A673 (cell line): ENCODE data around the gene ERGIC2. TPM values are rescaled to one million over a fixed set of nuclear protein-coding genes. Genes with fewer than 3 reads are reported as not detected.

Experiments
- BruUV-seq: library from RNA; stranded (reverse); fragments of 400-500 nt; replicated peaks from 2 replicates; lab custom pipeline; 2021; lab: Mats Ljungman, UMichigan
- CTCF ChIA-PET: fragments of 300-600 bp; sonication (Branson Sonifier 250); formaldehyde crosslinking; loops from one replicate; lab custom pipeline; 2022; ENCODE audit warnings: antibody characterized with exemption; lab: Charles Lee
- POLR2A ChIA-PET: fragments of 300-600 bp; sonication (Branson Sonifier 250); formaldehyde crosslinking; loops from one replicate; lab custom pipeline; 2022; ENCODE audit warnings: antibody characterized with exemption; ENCODE audit not compliant: low non-redundant PET; lab: Charles Lee
- DNase-seq: peaks from one replicate; pipeline ENCODE4 v3.0.0-alpha.2; 2015; ENCODE audit warnings: low spot score
- H3K27ac ChIP-seq: fragments of 200-600 bp; sonication (generic); 2 replicates; pipeline ENCODE4 v1.5.1; 2016; ENCODE audit warnings: mixed run types, low read depth, mild to moderate bottlenecking, mixed read lengths, antibody characterized with exemption, low read length; ENCODE audit not compliant: poor library complexity, severe bottlenecking
- H3K27me3 ChIP-seq: fragments of 200-600 bp; sonication (generic); replicated peaks from 2 replicates; pipeline ENCODE4 v1.6.1; 2017; ENCODE audit warnings: mixed run types, low read depth, mild to moderate bottlenecking, mixed read lengths, antibody characterized with exemption, low read length; ENCODE audit not compliant: insufficient read depth, poor library complexity
- H3K36me3 ChIP-seq: fragments of 200-600 bp; sonication (generic); 2 replicates; pipeline ENCODE4 v1.6.1; 2016; ENCODE audit warnings: mixed run types, mild to moderate bottlenecking, mixed read lengths, antibody characterized with exemption, low read length; ENCODE audit not compliant: insufficient read depth, poor library complexity, severe bottlenecking
- H3K4me1 ChIP-seq: fragments of 200-600 bp; sonication (generic); 2 replicates; pipeline ENCODE4 v1.6.1; 2017; ENCODE audit warnings: mixed run types, mild to moderate bottlenecking, mixed read lengths, antibody characterized with exemption, low read length; ENCODE audit not compliant: insufficient read depth, poor library complexity, severe bottlenecking
- H3K4me3 ChIP-seq: fragments of 200-600 bp; sonication (generic); 2 replicates; pipeline ENCODE4 v1.5.1; 2016; ENCODE audit warnings: low read depth, mixed run types, mild to moderate bottlenecking, mixed read lengths, low read length; ENCODE audit not compliant: poor library complexity, severe bottlenecking
- H3K9me3 ChIP-seq: fragments of 200-600 bp; sonication (generic); 2 replicates; pipeline ENCODE4 v1.6.1; 2016; ENCODE audit warnings: mixed run types, low read depth, mild to moderate bottlenecking, mixed read lengths, antibody characterized with exemption, low read length; ENCODE audit not compliant: poor library complexity, severe bottlenecking
- CTCF ChIP-seq: fragments of 300-800, 200-600 bp; sonication (generic); conservative IDR thresholded peaks from 2 replicates; pipeline ENCODE4 v1.5.1; 2017; ENCODE audit warnings: low read depth, mild to moderate bottlenecking, antibody characterized with exemption, low read length, moderate library complexity, mixed read lengths
- EZH2 ChIP-seq: fragments of 200-600 bp; sonication (generic); IDR thresholded peaks from 2 replicates; pipeline ENCODE4 v1.6.1; 2017; ENCODE audit warnings: borderline replicate concordance, low read depth, mild to moderate bottlenecking, mixed read lengths, antibody characterized with exemption, low read length; ENCODE audit not compliant: poor library complexity, severe bottlenecking
- intact Hi-C: fragments of 100-400 bp; cut with micrococcal nuclease; formaldehyde crosslinking; loops from one replicate; pipeline ENCODE4 v1.10.0; 2022; ENCODE audit not compliant: unreplicated experiment
- total RNA-seq: library from RNA; stranded (reverse); gene quantifications from 2 replicates; pipeline ENCODE4 v1.2.3, GENCODE V29; 2021

Gene ERGIC2
- total RNA-seq, 1 experiment from 2014 or later = 89.1 TPM

GRCh38 chr12:29322157-29322556 lies 58.8 kb downstream of the ERGIC2 start:
- Histone ChIP-seq H3K27me3 (no peaks in the 10 kb centered on the region), H3K4me3 (no peak overlapping the region), H3K27ac (no peak overlapping the region), H3K9me3 (no peaks in the 10 kb centered on the region), H3K4me1 (no peaks in the 10 kb centered on the region), H3K36me3 (no peaks in the 10 kb centered on the region)
- TF ChIP-seq CTCF = no peak
- TF ChIP-seq EZH2 = no peak
- intact Hi-C loops = no loop called here
- ChIA-PET CTCF (no interaction called here), POLR2A (no interaction called here)
- no peak for DNase-seq
- no TSS peak for BruUV-seq

- Histone ChIP-seq H3K27me3 (no peaks in the 10 kb centered on the region), H3K36me3 (no peaks in the 10 kb centered on the region), H3K4me1 (no peaks in the 10 kb centered on the region), H3K4me3 (no peak overlapping the region), H3K27ac (no peak overlapping the region), H3K9me3 (no peaks in the 10 kb centered on the region)
- DNase-seq = no peak
- no TSS peak for BruUV-seq
- intact Hi-C loops = no loop called here
- CTCF ChIA-PET = no interaction called here
- POLR2A ChIA-PET = no interaction called here
- TF ChIP-seq CTCF = no peak
- no peak for TF ChIP-seq EZH2
Measured at GRCh38 chr12:29320295-29321085, 60.5 kb downstream of the ERGIC2 start.

- intact Hi-C loops = loop anchor here (1.0 to 10.0 kb wide), 4 partner anchors 197 to 1487 kb away; no protein-coding TSS in a partner anchor
- TF ChIP-seq CTCF = peak; percentile 97
- TF ChIP-seq EZH2 = no peak
- no peaks in the 10 kb centered on the region for H3K36me3 ChIP-seq
- peaks cover 6% of the 10 kb centered on the region for H3K4me1 ChIP-seq
- H3K9me3 ChIP-seq = no peaks in the 10 kb centered on the region
- DNase-seq = peak; percentile 84
- POLR2A ChIA-PET = no interaction called here
- no peak overlapping the region for H3K4me3 ChIP-seq
- no TSS peak for BruUV-seq
- no peaks in the 10 kb centered on the region for H3K27me3 ChIP-seq
- CTCF ChIA-PET = interaction anchor here (1.1 to 1.8 kb wide), 4 partner anchors 76 to 244 kb away, joined by 5 to 9 read pairs (median 8); no protein-coding TSS in a partner anchor
- H3K27ac ChIP-seq = no peak overlapping the region
Measured at GRCh38 chr12:29317556-29318363, 63.2 kb downstream of the ERGIC2 start.
